Liver (tissue), 9 donors: ENCODE measurements around the gene CD47. TPM values are rescaled to one million over a fixed set of nuclear protein-coding genes. Genes with fewer than 3 reads are reported as not detected.

Experiments used
- DNase-seq: peaks from one replicate; pipeline ENCODE4 v3.0.0-alpha.2; 2017; ENCODE audit warnings: low spot score
- H3K27ac ChIP-seq, 2 donors: one replicate each; pipeline ENCODE4 v1.7.0; 2013; ENCODE audit warnings: inconsistent platforms in 2 of 2, low read length in 2 of 2, control low read depth in 1 of 2, low read depth in 1 of 2, mild to moderate bottlenecking in 1 of 2
- H3K27me3 ChIP-seq, 4 donors: one replicate each; pipeline versions ENCODE4 v1.6.1 to v1.7.0; 2013; ENCODE audit warnings: low read length in 3 of 4, inconsistent platforms in 1 of 4, mild to moderate bottlenecking in 1 of 4, moderate library complexity in 1 of 4; ENCODE audit not compliant: control insufficient read depth in 4 of 4, insufficient read depth in 4 of 4
- H3K36me3 ChIP-seq, 4 donors: one replicate each; pipeline versions ENCODE4 v1.6.1 to v1.7.0; 2013; ENCODE audit warnings: low read length in 3 of 4, mild to moderate bottlenecking in 3 of 4, low read depth in 1 of 4, moderate library complexity in 1 of 4; ENCODE audit not compliant: control insufficient read depth in 4 of 4, insufficient read depth in 3 of 4
- H3K4me1 ChIP-seq, 4 donors: one replicate each; pipeline versions ENCODE4 v1.6.1 to v1.7.0; 2013; ENCODE audit warnings: low read length in 3 of 4, mild to moderate bottlenecking in 3 of 4, moderate library complexity in 1 of 4; ENCODE audit not compliant: control insufficient read depth in 4 of 4, insufficient read depth in 4 of 4
- H3K4me3 ChIP-seq, 3 donors: one replicate each; pipeline versions ENCODE4 v1.6.1 to v1.7.0; 2013; ENCODE audit warnings: low read length in 3 of 3, control low read depth in 1 of 3, low read depth in 1 of 3, mild to moderate bottlenecking in 1 of 3
- H3K9ac ChIP-seq, 2 donors: one replicate each; pipeline ENCODE4 v1.7.0; 2013; ENCODE audit warnings: low read length in 2 of 2, mild to moderate bottlenecking in 2 of 2, moderate library complexity in 2 of 2, control low read depth in 1 of 2, low read depth in 1 of 2
- H3K9me3 ChIP-seq, 4 donors: one replicate each; pipeline versions ENCODE4 v1.6.1 to v1.7.0; 2013; ENCODE audit warnings: low read length in 3 of 4; ENCODE audit not compliant: control insufficient read depth in 4 of 4
- FOXA2 ChIP-seq: IDR thresholded peaks from 2 replicates; pipeline ENCODE4 v1.6.1; 2016; ENCODE audit warnings: antibody characterized with exemption
- HNF4A ChIP-seq, 2 donors: conservative IDR thresholded peaks; 2 replicates each; pipeline ENCODE4 v1.6.1; 2016; ENCODE audit warnings: antibody characterized with exemption in 2 of 2, mild to moderate bottlenecking in 2 of 2
- HNF4G ChIP-seq: IDR thresholded peaks from 2 replicates; pipeline ENCODE4 v1.6.1; 2016; ENCODE audit warnings: antibody characterized with exemption
- JUND ChIP-seq, 2 donors: IDR thresholded peaks; 2 replicates each; pipeline ENCODE4 v1.6.1; 2016; ENCODE audit warnings: antibody characterized with exemption in 2 of 2
- NR2F2 ChIP-seq: IDR thresholded peaks from 2 replicates; pipeline ENCODE4 v1.6.1; 2016; ENCODE audit warnings: antibody characterized with exemption
- RAD21 ChIP-seq, 2 donors: IDR thresholded peaks; 2 replicates each; pipeline ENCODE4 v1.6.1; 2016; ENCODE audit warnings: antibody characterized with exemption in 2 of 2, mild to moderate bottlenecking in 2 of 2
- RXRA ChIP-seq, 2 donors: IDR thresholded peaks; 2 replicates each; pipeline ENCODE4 v1.6.1; 2017 to 2018; ENCODE audit warnings: antibody characterized with exemption in 2 of 2, mild to moderate bottlenecking in 1 of 2
- TAF1 ChIP-seq: conservative IDR thresholded peaks from 2 replicates; pipeline ENCODE4 v1.6.1; 2016; ENCODE audit warnings: antibody characterized with exemption, mild to moderate bottlenecking
- YY1 ChIP-seq: IDR thresholded peaks from 2 replicates; pipeline ENCODE4 v1.6.1; 2016; ENCODE audit warnings: antibody characterized with exemption, mild to moderate bottlenecking
- whole genome bisulfite sequencing: extraction: QIAGEN DNeasy Blood & Tissue Kit; methylation state at CpG from one replicate; pipeline ENCODE4 v1.1.7; 2013; 5-methylcytosine and 5-hydroxymethylcytosine counted together
- polyA plus RNA-seq, 2 donors: library from polyadenylated mRNA; stranded (reverse) in 1 of 2; unstranded in 1 of 2; fragments of 200-250 nt in 1 of 2; fragments of >200 nt in 1 of 2; fragmentation: Nextera tagmentation in 1 of 2; extraction: Ambion mirVana in 1 of 2; gene quantifications; one replicate each; pipeline versions ENCODE4 v1.2.1 to v1.2.3, GENCODE V29; 2013 to 2015
- total RNA-seq, 2 donors: library from RNA; depleted of rRNA; stranded (reverse); fragments of >200 nt; gene quantifications; one replicate each; pipeline ENCODE4 v1.2.3, GENCODE V29; 2014
- TF ChIP-seq, protein P1 (sequence below): IDR thresholded peaks from 2 replicates; pipeline ENCODE4 v1.6.1; 2016; ENCODE audit warnings: antibody characterized with exemption
- TF ChIP-seq, protein P2 (sequence below): fragments of 150-350 bp; IDR thresholded peaks from 2 replicates; pipeline ENCODE4 v1.5.1; 2017; ENCODE audit warnings: improper control_type of control experiment, low read depth, low read length; ENCODE audit not compliant: missing input control
- TF ChIP-seq, protein P3 (sequence below): IDR thresholded peaks from 2 replicates; pipeline ENCODE4 v1.6.1; 2016; ENCODE audit warnings: antibody characterized with exemption
- TF ChIP-seq, protein P4 (sequence below): IDR thresholded peaks from 2 replicates; pipeline ENCODE4 v1.6.1; 2016; ENCODE audit warnings: antibody characterized with exemption, mild to moderate bottlenecking
- donor health status: healthy.
- donor health status: healthy.
- donor health status: healthy.
- donor health status: healthy.
- donor health status: healthy.

The CD47 gene
- total and polyA plus RNA-seq, 4 donors = 23.4 to 39.5 (median 33.9) TPM

DNA sequence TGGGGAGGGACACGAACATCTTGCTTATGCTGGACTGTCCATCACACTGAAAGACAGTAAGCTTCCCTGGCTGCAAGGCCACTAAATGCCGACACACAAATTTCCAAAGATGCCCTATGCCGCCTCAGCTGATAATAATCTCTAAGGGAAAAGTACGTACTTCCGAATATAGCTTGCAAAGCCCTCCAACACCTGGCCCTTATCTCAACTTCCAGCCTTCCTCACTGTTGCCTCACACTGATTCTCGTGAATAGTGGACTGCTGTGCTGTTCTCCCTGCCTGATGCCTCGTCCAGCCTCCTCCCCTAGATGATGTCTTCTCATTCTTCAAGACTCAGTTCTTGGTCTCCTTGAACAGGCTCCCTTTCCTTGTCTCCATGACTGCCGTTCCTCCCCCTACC lies 72.3 kb downstream of the CD47 start:
- Histone ChIP-seq H3K27ac (no peak overlapping the region), H3K27me3 (no peaks in the 10 kb centered on the region), H3K36me3 (no peaks in the 10 kb centered on the region), H3K9me3 (no peaks in the 10 kb centered on the region), H3K4me3 (no peak overlapping the region), H3K9ac (no peak overlapping the region), H3K4me1 (peaks cover 0 to 3% (median 0%) of the 10 kb centered on the region in 4 donors)
- no peak for TF ChIP-seq RXRA (IDR thresholded peaks at IDR 0.05)
- no peak for TF ChIP-seq RAD21 (IDR thresholded peaks at IDR 0.05)
- no peak for TF ChIP-seq NR2F2
- TF ChIP-seq HNF4A (conservative IDR thresholded peaks at IDR 0.05) = no peak
- TF ChIP-seq HNF4G = no peak
- TF ChIP-seq FOXA2 = no peak
- TF ChIP-seq, protein P1, sequence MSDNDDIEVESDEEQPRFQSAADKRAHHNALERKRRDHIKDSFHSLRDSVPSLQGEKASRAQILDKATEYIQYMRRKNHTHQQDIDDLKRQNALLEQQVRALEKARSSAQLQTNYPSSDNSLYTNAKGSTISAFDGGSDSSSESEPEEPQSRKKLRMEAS = no peak
- DNase-seq = no peak
- 58% methylated on average over 8 of the region's 8 CpGs for WGBS

DNA sequence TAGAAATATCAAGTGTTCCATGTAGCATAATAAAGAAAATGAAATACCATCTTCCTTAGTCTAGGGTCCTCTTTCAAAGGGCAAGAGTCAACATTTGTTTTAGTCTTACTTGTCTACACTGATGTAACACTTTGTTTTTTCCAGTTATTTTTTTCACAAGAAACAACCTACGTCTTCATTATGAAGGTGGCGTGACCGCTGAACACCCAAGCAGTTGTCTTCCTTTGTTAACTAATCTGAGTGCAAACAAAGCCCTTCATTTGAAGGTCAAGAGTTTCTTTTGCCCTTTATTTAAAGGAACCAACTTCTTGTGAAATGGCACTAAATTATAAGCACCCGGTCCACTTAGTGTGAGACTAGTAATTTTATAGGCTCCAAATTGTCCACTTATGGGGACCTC lies 73.2 kb downstream of the CD47 start:
- Histone ChIP-seq H3K4me1 (peaks cover 0 to 5% (median 1%) of the 10 kb centered on the region in 4 donors), H3K36me3 (no peaks in the 10 kb centered on the region), H3K27ac (no peak overlapping the region), H3K4me3 (no peak overlapping the region), H3K9me3 (no peaks in the 10 kb centered on the region), H3K9ac (no peak overlapping the region), H3K27me3 (no peaks in the 10 kb centered on the region)
- no peak for DNase-seq
- 89% methylated on average over 4 of the region's 4 CpGs for WGBS
- TF ChIP-seq, protein P2, sequence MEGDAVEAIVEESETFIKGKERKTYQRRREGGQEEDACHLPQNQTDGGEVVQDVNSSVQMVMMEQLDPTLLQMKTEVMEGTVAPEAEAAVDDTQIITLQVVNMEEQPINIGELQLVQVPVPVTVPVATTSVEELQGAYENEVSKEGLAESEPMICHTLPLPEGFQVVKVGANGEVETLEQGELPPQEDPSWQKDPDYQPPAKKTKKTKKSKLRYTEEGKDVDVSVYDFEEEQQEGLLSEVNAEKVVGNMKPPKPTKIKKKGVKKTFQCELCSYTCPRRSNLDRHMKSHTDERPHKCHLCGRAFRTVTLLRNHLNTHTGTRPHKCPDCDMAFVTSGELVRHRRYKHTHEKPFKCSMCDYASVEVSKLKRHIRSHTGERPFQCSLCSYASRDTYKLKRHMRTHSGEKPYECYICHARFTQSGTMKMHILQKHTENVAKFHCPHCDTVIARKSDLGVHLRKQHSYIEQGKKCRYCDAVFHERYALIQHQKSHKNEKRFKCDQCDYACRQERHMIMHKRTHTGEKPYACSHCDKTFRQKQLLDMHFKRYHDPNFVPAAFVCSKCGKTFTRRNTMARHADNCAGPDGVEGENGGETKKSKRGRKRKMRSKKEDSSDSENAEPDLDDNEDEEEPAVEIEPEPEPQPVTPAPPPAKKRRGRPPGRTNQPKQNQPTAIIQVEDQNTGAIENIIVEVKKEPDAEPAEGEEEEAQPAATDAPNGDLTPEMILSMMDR = no peak
- TF ChIP-seq, protein P3, sequence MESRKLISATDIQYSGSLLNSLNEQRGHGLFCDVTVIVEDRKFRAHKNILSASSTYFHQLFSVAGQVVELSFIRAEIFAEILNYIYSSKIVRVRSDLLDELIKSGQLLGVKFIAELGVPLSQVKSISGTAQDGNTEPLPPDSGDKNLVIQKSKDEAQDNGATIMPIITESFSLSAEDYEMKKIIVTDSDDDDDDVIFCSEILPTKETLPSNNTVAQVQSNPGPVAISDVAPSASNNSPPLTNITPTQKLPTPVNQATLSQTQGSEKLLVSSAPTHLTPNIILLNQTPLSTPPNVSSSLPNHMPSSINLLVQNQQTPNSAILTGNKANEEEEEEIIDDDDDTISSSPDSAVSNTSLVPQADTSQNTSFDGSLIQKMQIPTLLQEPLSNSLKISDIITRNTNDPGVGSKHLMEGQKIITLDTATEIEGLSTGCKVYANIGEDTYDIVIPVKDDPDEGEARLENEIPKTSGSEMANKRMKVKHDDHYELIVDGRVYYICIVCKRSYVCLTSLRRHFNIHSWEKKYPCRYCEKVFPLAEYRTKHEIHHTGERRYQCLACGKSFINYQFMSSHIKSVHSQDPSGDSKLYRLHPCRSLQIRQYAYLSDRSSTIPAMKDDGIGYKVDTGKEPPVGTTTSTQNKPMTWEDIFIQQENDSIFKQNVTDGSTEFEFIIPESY = no peak
- TF ChIP-seq FOXA2 (no peak), RXRA (IDR thresholded peaks at IDR 0.05) (no peak), TAF1 (no peak), NR2F2 (no peak), RAD21 (IDR thresholded peaks at IDR 0.05) (no peak), YY1 (no peak), JUND (IDR thresholded peaks at IDR 0.05) (no peak), HNF4A (conservative IDR thresholded peaks at IDR 0.05) (no peak)
- TF ChIP-seq, protein P4, sequence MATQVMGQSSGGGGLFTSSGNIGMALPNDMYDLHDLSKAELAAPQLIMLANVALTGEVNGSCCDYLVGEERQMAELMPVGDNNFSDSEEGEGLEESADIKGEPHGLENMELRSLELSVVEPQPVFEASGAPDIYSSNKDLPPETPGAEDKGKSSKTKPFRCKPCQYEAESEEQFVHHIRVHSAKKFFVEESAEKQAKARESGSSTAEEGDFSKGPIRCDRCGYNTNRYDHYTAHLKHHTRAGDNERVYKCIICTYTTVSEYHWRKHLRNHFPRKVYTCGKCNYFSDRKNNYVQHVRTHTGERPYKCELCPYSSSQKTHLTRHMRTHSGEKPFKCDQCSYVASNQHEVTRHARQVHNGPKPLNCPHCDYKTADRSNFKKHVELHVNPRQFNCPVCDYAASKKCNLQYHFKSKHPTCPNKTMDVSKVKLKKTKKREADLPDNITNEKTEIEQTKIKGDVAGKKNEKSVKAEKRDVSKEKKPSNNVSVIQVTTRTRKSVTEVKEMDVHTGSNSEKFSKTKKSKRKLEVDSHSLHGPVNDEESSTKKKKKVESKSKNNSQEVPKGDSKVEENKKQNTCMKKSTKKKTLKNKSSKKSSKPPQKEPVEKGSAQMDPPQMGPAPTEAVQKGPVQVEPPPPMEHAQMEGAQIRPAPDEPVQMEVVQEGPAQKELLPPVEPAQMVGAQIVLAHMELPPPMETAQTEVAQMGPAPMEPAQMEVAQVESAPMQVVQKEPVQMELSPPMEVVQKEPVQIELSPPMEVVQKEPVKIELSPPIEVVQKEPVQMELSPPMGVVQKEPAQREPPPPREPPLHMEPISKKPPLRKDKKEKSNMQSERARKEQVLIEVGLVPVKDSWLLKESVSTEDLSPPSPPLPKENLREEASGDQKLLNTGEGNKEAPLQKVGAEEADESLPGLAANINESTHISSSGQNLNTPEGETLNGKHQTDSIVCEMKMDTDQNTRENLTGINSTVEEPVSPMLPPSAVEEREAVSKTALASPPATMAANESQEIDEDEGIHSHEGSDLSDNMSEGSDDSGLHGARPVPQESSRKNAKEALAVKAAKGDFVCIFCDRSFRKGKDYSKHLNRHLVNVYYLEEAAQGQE = no peak
- TF ChIP-seq, protein P1 = no peak
